HCT116 (cell line): ENCODE results near the gene FMR1. TPM values are rescaled to one million over a fixed set of nuclear protein-coding genes. Genes with fewer than 3 reads are reported as not detected.

Experiments used
- ATAC-seq: fragments of 200-7000 bp; cut with Tn5 transposase; 2 replicates; pipeline ENCODE4 v1.9.1; 2020; ENCODE audit warnings: mild to moderate bottlenecking, moderate library complexity
- BruUV-seq: library from RNA; stranded (reverse); fragments of 400-500 nt; replicated peaks from 2 replicates; lab custom pipeline; 2021; lab: Mats Ljungman, UMichigan
- CTCF ChIA-PET: fragments of 300-600 bp; sonication (Branson Sonifier 250); formaldehyde crosslinking; loops from one replicate; lab custom pipeline; 2021; ENCODE audit warnings: antibody characterized with exemption; lab: Charles Lee
- POLR2A ChIA-PET: fragments of 300-600, 350-600 bp; sonication (Branson Sonifier 250); formaldehyde crosslinking; loops from one replicate; lab custom pipeline; 2021; ENCODE audit warnings: antibody characterized with exemption; lab: Charles Lee
- RAD21 ChIA-PET, 2 experiments: fragments of 300-600 bp; sonication (Branson Sonifier 250); formaldehyde crosslinking; loops; one replicate each; lab custom pipeline; 2023; ENCODE audit warnings: low total read pairs in 2 of 2; ENCODE audit not compliant: uncharacterized antibody in 2 of 2, unreplicated experiment in 2 of 2, low non-redundant PET in 1 of 2; lab: Charles Lee
- DNase-seq: peaks from one replicate; pipeline ENCODE4 v3.0.0-alpha.2; 2010; ENCODE audit warnings: low read depth, low spot score
- H2AFZ ChIP-seq: fragments of 200-600 bp; shearing (Covaris generic), sonication (generic); 2 replicates; pipeline ENCODE4 v1.6.1; 2017; ENCODE audit warnings: low read depth, mixed run types, mixed read lengths, antibody characterized with exemption, low read length; ENCODE audit not compliant: poor library complexity, severe bottlenecking
- H3K27ac ChIP-seq: 2 replicates; pipeline ENCODE4 v1.5.1; 2012; ENCODE audit warnings: low read depth, low read length
- H3K27me3 ChIP-seq: fragments of 200-600 bp; sonication (generic); 2 replicates; pipeline ENCODE4 v1.6.1; 2016; ENCODE audit warnings: mixed run types, low read length, mixed read lengths; ENCODE audit not compliant: insufficient read depth
- H3K36me3 ChIP-seq, 2 experiments: fragments of 200-500 bp in 1 of 2; fragments of 200-600 bp in 1 of 2; sonication (Bioruptor generic) in 1 of 2; sonication (generic) in 1 of 2; 2 replicates each; pipeline versions ENCODE4 v1.5.1 to v1.6.1; 2014 to 2016; ENCODE audit warnings: low read length in 2 of 2, inconsistent platforms in 1 of 2, mixed read lengths in 1 of 2, mixed run types in 1 of 2; ENCODE audit not compliant: insufficient read depth in 2 of 2, control insufficient read depth in 1 of 2
- H3K4me1 ChIP-seq, 2 experiments: fragments of 200-600 bp in 1 of 2; sonication (generic) in 1 of 2; 2 replicates each; pipeline versions ENCODE4 v1.5.1 to v1.6.1; 2012 to 2017; ENCODE audit warnings: low read length in 2 of 2, inconsistent platforms in 1 of 2, mild to moderate bottlenecking in 1 of 2, mixed read lengths in 1 of 2, mixed run types in 1 of 2, moderate library complexity in 1 of 2; ENCODE audit not compliant: insufficient read depth in 2 of 2, control insufficient read depth in 1 of 2
- H3K4me2 ChIP-seq: fragments of 200-600 bp; sonication (generic); 2 replicates; pipeline ENCODE4 v1.6.1; 2017; ENCODE audit warnings: mixed run types, low read length, mixed read lengths
- H3K4me3 ChIP-seq, 2 experiments: fragments of 200-600 bp in 1 of 2; sonication (generic) in 1 of 2; replicated peaks in 1 of 2; 2 replicates each; pipeline ENCODE4 v1.5.1; 2011 to 2016; ENCODE audit warnings: low read length in 2 of 2, control low read depth in 1 of 2, low read depth in 1 of 2, mild to moderate bottlenecking in 1 of 2, mixed read lengths in 1 of 2, mixed run types in 1 of 2
- H3K79me2 ChIP-seq: fragments of 200-600 bp; sonication (generic); 2 replicates; pipeline ENCODE4 v1.6.1; 2017; ENCODE audit warnings: mild to moderate bottlenecking, mixed run types, low read length, moderate library complexity, mixed read lengths; ENCODE audit not compliant: insufficient read depth
- H3K9ac ChIP-seq: fragments of 200-600 bp; sonication (generic); 2 replicates; pipeline ENCODE4 v1.6.1; 2016; ENCODE audit warnings: low read length, mixed read lengths
- H3K9me2 ChIP-seq: fragments of 200-600 bp; sonication (generic), shearing (Covaris generic); 2 replicates; pipeline ENCODE4 v1.6.1; 2017; ENCODE audit warnings: mixed run types, mild to moderate bottlenecking, moderate library complexity; ENCODE audit not compliant: insufficient read depth
- H3K9me3 ChIP-seq, 2 experiments: fragments of 200-500 bp in 1 of 2; fragments of 200-600 bp in 1 of 2; sonication (Bioruptor generic) in 1 of 2; sonication (generic) in 1 of 2; 2 replicates each; pipeline ENCODE4 v1.6.1; 2014 to 2017; ENCODE audit warnings: low read length in 2 of 2, mixed read lengths in 2 of 2, inconsistent platforms in 1 of 2, low read depth in 1 of 2, mild to moderate bottlenecking in 1 of 2, mixed run types in 1 of 2, moderate library complexity in 1 of 2; ENCODE audit not compliant: control insufficient read depth in 1 of 2, insufficient read depth in 1 of 2
- H4K20me1 ChIP-seq: fragments of 200-600 bp; sonication (generic), shearing (Covaris generic); 2 replicates; pipeline ENCODE4 v1.6.1; 2017; ENCODE audit warnings: mixed run types, mild to moderate bottlenecking, moderate library complexity; ENCODE audit not compliant: insufficient read depth
- CEBPB ChIP-seq: IDR thresholded peaks from 2 replicates; pipeline ENCODE4 v1.6.1; 2012; ENCODE audit warnings: low read depth
- EGR1 ChIP-seq: IDR thresholded peaks from 2 replicates; pipeline ENCODE4 v1.6.1; 2012; ENCODE audit warnings: low read depth
- ELF1 ChIP-seq: IDR thresholded peaks from 2 replicates; pipeline ENCODE4 v1.6.1; 2012; ENCODE audit warnings: low read depth, borderline replicate concordance
- EZH2 ChIP-seq: fragments of 200-600 bp; sonication (generic); IDR thresholded peaks from 2 replicates; pipeline ENCODE4 v1.6.1; 2017; ENCODE audit warnings: antibody characterized with exemption, mixed run types
- FOSL1 ChIP-seq: IDR thresholded peaks from 2 replicates; pipeline ENCODE4 v1.6.1; 2012; ENCODE audit warnings: low read depth
- JUND ChIP-seq: IDR thresholded peaks from 2 replicates; pipeline ENCODE4 v1.6.1; 2012
- POLR2A ChIP-seq: IDR thresholded peaks from 2 replicates; pipeline ENCODE4 v1.7.0; 2011; ENCODE audit warnings: borderline replicate concordance; ENCODE audit not compliant: insufficient read depth, insufficient read length; ENCODE audit errors: extremely low read depth
- POLR2AphosphoS5 ChIP-seq: IDR thresholded peaks from 2 replicates; pipeline ENCODE4 v1.6.1; 2011; ENCODE audit warnings: mild to moderate bottlenecking, low read depth, low read length, moderate library complexity
- RAD21 ChIP-seq: IDR thresholded peaks from 2 replicates; pipeline ENCODE4 v1.6.1; 2012; ENCODE audit warnings: low read depth, mild to moderate bottlenecking
- SIN3A ChIP-seq: IDR thresholded peaks from 2 replicates; pipeline ENCODE4 v1.6.1; 2012; ENCODE audit warnings: low read depth
- SRF ChIP-seq: IDR thresholded peaks from 2 replicates; pipeline ENCODE4 v1.6.1; 2012; ENCODE audit warnings: low read depth
- YY1 ChIP-seq: IDR thresholded peaks from 2 replicates; pipeline ENCODE4 v1.6.1; 2011; ENCODE audit warnings: low read length, low read depth, moderate library complexity, mild to moderate bottlenecking; ENCODE audit not compliant: insufficient replicate concordance; ENCODE audit errors: extremely low read depth
- ZFX ChIP-seq: fragments of 450-650 bp; IDR thresholded peaks from 2 replicates; pipeline ENCODE4 v1.6.1; 2017
- ZNF274 ChIP-seq: fragments of 200-500 bp; sonication (Bioruptor generic); IDR thresholded peaks from 2 replicates; pipeline ENCODE4 v1.6.1; 2014; ENCODE audit warnings: mild to moderate bottlenecking, low read depth, low read length, inconsistent platforms
- intact Hi-C: fragments of 100-400 bp; cut with micrococcal nuclease; formaldehyde crosslinking; loops from 2 replicates; pipeline ENCODE4 v1.10.0; 2022
- total RNA-seq: library from RNA; stranded (reverse); gene quantifications from one replicate; pipeline ENCODE4 v1.2.1, GENCODE V29; 2021; ENCODE audit not compliant: unreplicated experiment
- TF ChIP-seq, protein P1 (sequence below): IDR thresholded peaks from 2 replicates; pipeline ENCODE4 v1.6.1; 2012; ENCODE audit warnings: low read depth
- TF ChIP-seq, protein P2 (sequence below): IDR thresholded peaks from 2 replicates; pipeline ENCODE4 v1.6.1; 2012
- TF ChIP-seq, protein P3 (sequence below): IDR thresholded peaks from 2 replicates; pipeline ENCODE4 v1.6.1; 2012
- TF ChIP-seq, protein P4 (sequence below): IDR thresholded peaks from 2 replicates; pipeline ENCODE4 v1.6.1; 2011; ENCODE audit warnings: mild to moderate bottlenecking, low read length, moderate library complexity; ENCODE audit not compliant: insufficient replicate concordance; ENCODE audit errors: extremely low read depth

FMR1 gene
- total RNA-seq, 1 experiment from 2014 or later: 31.1 TPM

GRCh38 chrX:147945286-147945685 is 33.6 kb downstream of the FMR1 start:
- Histone ChIP-seq H3K4me1 (no peaks in the 10 kb centered on the region), H2AFZ (no peak overlapping the region), H3K27ac (no peak overlapping the region), H3K79me2 (no peaks in the 10 kb centered on the region), H3K36me3 (peaks cover 0 to 3% of the 10 kb centered on the region in 2 experiments; a peak in 1 of 4 replicates), H3K9me3 (no peaks in the 10 kb centered on the region), H3K4me2 (no peak overlapping the region), H3K4me3 (no peak overlapping the region), H3K27me3 (no peaks in the 10 kb centered on the region), H3K9ac (no peak overlapping the region), H4K20me1 (no peaks in the 10 kb centered on the region), H3K9me2 (no peaks in the 10 kb centered on the region)
- DNase-seq (no peak), ATAC-seq (no peak)
- BruUV-seq: no TSS peak
- ChIA-PET RAD21 (no interaction called here), POLR2A (no interaction called here), CTCF (no interaction called here)
- TF ChIP-seq RAD21: no peak
- TF ChIP-seq JUND: no peak
- no peak for TF ChIP-seq ELF1
- no peak for TF ChIP-seq ZNF274
- no peak for TF ChIP-seq YY1
- TF ChIP-seq CEBPB: no peak
- TF ChIP-seq EZH2: no peak
- TF ChIP-seq SRF: no peak
- no peak for TF ChIP-seq EGR1
- TF ChIP-seq FOSL1: no peak
- TF ChIP-seq, protein P1, sequence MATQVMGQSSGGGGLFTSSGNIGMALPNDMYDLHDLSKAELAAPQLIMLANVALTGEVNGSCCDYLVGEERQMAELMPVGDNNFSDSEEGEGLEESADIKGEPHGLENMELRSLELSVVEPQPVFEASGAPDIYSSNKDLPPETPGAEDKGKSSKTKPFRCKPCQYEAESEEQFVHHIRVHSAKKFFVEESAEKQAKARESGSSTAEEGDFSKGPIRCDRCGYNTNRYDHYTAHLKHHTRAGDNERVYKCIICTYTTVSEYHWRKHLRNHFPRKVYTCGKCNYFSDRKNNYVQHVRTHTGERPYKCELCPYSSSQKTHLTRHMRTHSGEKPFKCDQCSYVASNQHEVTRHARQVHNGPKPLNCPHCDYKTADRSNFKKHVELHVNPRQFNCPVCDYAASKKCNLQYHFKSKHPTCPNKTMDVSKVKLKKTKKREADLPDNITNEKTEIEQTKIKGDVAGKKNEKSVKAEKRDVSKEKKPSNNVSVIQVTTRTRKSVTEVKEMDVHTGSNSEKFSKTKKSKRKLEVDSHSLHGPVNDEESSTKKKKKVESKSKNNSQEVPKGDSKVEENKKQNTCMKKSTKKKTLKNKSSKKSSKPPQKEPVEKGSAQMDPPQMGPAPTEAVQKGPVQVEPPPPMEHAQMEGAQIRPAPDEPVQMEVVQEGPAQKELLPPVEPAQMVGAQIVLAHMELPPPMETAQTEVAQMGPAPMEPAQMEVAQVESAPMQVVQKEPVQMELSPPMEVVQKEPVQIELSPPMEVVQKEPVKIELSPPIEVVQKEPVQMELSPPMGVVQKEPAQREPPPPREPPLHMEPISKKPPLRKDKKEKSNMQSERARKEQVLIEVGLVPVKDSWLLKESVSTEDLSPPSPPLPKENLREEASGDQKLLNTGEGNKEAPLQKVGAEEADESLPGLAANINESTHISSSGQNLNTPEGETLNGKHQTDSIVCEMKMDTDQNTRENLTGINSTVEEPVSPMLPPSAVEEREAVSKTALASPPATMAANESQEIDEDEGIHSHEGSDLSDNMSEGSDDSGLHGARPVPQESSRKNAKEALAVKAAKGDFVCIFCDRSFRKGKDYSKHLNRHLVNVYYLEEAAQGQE: no peak
- TF ChIP-seq, protein P2, sequence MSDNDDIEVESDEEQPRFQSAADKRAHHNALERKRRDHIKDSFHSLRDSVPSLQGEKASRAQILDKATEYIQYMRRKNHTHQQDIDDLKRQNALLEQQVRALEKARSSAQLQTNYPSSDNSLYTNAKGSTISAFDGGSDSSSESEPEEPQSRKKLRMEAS: no peak
- no peak for TF ChIP-seq POLR2AphosphoS5
- no peak for TF ChIP-seq POLR2A
- no peak for TF ChIP-seq ZFX
- TF ChIP-seq, protein P3, sequence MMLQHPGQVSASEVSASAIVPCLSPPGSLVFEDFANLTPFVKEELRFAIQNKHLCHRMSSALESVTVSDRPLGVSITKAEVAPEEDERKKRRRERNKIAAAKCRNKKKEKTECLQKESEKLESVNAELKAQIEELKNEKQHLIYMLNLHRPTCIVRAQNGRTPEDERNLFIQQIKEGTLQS: no peak
- TF ChIP-seq, protein P4, sequence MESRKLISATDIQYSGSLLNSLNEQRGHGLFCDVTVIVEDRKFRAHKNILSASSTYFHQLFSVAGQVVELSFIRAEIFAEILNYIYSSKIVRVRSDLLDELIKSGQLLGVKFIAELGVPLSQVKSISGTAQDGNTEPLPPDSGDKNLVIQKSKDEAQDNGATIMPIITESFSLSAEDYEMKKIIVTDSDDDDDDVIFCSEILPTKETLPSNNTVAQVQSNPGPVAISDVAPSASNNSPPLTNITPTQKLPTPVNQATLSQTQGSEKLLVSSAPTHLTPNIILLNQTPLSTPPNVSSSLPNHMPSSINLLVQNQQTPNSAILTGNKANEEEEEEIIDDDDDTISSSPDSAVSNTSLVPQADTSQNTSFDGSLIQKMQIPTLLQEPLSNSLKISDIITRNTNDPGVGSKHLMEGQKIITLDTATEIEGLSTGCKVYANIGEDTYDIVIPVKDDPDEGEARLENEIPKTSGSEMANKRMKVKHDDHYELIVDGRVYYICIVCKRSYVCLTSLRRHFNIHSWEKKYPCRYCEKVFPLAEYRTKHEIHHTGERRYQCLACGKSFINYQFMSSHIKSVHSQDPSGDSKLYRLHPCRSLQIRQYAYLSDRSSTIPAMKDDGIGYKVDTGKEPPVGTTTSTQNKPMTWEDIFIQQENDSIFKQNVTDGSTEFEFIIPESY: no peak
- TF ChIP-seq SIN3A: no peak
- intact Hi-C loops: no loop called here
